GM19043 (cell line): Measurements from ENCODE around the gene CCDC15.
A peak's percentile ranks its signal among the peaks of the same experiment; 100 is the strongest.

ENCODE experiments used
- ATAC-seq: cut with Tn5 transposase; IDR thresholded peaks from one replicate; pipeline ENCODE4 v1.9.1; 2021; ENCODE audit warnings: low read depth; ENCODE audit not compliant: unreplicated experiment

CCDC15 gene, protein sequence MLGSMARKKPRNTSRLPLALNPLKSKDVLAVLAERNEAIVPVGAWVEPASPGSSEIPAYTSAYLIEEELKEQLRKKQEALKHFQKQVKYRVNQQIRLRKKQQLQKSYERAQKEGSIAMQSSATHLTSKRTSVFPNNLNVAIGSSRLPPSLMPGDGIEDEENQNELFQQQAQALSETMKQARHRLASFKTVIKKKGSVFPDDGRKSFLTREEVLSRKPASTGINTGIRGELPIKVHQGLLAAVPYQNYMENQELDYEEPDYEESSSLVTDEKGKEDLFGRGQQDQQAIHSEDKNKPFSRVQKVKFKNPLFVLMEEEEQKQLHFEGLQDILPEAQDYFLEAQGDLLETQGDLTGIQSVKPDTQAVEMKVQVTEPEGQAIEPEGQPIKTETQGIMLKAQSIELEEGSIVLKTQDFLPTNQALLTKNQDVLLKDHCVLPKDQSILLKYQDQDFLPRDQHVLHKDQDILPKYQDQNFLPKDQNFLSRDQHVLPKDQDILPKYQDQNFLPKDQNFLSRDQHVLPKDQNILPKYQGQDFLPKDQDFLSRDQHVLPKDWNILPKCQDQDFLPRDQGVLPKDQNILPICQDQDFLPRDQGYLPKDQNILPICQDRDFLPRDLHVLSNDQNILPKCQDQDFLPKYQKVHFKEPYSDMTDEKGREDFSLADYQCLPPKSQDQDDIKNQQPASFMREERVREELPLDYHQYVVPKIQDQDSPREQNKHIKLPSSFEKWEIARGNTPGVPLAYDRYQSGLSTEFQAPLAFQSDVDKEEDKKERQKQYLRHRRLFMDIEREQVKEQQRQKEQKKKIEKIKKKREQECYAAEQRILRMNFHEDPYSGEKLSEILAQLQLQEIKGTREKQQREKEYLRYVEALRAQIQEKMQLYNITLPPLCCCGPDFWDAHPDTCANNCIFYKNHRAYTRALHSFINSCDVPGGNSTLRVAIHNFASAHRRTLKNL

DNA sequence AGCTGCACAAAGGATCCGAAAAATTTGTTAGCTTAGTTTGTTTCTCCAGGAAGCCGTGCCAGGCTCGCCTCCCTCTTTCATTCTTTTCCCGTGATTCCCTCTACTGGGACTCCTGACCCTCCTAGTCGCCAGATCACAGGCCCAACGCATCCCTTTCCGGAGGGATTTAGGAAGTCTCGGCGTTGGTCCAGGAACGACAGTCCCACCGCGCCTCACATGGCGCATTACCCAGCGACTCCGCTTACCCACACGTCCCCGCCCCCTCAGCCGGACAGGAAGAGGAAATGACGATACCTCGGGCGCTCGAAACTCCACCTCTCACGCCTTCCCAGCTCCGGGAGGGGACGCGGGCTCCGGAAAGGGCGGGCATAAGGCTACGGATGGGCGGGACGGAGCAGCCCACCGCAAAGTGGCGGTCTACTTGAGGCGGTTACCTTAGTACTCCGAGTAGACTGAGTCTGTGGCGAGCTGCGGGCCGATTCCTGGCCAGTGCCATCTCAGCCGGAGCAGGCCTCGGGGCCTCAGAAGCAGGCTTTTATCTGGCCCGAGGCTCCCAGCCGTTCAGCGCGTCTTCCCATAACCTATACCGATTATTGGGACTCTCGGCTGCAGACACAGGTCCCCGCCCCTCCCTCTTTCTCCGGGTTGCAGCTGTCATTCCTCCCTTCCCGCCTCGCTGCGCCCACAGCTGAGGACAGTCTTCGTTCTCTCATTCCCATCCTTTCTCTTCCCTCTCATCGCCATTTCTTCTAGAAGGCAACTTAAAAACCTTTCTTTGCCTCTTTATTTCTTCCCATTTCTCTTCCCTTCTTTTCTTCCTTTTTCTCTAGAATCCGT, at the start of gene CCDC15:
CCDC15 (plus strand) TSS at position 450 of the 837 bp plus-strand sequence. CDS start 531 bp downstream, outside the sequence.
- ATAC-seq, result peak; percentile 100

DNA sequence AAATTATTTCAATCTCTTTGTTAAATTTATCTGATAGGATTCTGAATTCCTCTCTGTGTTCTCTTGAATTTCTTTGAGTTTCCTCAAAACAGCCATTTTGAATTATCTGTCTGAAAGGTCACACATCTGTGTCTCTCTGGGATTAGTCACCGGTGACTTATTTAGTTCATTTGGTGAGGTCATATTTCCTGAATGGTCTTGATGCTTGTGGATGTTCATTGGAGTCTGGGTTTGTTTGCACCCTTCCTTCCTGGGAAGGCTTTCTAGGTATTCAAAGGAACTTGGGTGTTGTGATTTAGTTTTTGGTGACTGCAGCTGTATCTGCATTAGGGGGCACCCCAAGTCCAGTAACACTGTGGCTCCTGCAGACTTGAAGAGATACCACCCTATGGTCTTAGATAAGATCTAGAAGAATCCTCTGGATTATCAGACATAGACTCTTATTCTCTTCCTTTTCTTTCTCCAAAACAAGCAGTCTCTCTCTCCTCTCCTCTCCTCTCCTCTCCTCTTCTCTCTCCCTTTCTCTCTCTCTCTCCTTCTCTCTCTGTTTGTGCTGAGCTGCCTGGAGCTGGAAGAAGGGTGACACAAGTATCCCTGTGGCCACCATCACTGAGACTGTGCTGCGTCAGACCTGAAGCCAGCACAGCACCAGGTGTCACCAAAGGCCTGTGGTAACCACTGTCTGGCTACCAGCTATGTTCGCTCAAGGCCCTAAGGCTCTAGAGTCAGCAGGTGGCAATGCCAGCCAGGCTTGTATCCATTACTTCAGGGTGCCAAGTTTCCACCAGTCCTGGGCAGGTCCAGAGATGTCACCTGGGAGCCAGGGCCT, 38.2 kb upstream of the CCDC15 start:
- ATAC-seq, result no peak

DNA sequence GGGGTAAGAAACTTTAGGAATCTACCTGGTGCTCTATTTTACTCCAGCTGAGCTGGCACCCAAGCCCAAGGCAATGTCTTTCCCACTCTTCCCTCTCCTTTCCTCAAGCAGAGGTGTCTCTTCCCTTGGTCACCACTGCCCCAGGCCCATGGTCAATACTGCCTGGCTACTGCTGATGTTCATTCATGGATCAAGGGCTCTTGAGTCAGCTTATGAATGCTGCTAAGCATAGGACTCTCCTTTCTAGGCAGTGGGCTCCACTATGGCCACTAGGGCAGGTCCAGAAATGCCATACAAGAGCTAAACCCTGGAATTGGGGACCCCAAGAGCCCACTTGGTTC, 37.7 kb upstream of the CCDC15 start:
- ATAC-seq, result no peak

- ATAC-seq, result no peak
These were observed 36.8 kb upstream of the CCDC15 start for GRCh38 chr11:124917115-124917637.

GRCh38 chr11:124918950-124919349, 35.1 kb upstream of the CCDC15 start, which contains the start of gene HEPN1:
Gene HEPN1, plus strand, starts transcription at chr11:124919250.
- no peak for ATAC-seq

DNA sequence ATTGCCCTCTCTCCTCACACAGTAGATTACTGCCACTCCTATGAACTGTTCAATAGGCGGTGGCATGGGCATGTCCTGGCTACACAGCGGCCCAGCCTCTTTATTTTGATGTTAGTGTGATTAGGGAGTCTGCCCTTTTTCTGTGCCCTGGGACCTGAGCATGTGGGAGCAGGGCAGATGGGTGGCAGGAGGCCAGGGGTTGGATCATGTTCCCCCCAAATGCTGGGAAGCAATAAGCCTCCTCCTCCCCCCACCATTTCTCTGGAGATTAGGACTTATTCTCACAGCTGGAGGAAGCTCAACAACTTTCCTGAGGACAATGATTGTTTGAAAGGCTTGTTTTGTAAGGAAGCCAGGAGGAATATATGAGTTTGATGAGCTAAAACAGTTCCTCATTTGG, 34.1 kb upstream of the CCDC15 start:
- no peak for ATAC-seq

DNA sequence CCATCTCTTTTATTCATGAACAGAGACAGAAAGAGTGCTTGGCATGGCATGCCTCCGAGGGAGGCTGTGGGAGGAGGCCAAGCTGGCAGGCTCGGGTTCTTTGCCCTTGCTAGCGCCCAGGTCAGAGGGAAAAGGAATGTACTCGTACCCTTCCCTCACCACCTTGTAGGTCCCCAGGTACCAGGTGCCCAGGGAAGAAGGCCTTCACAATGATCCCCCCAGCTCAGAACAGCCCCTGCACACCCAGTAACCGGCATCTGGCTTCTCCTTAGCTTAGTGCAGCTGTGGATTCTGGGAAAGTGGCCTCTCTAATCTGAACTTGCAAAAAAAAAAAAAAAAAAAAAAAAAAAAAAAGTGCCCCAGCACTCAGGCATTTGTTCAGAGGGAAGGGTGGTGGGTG, 33.6 kb upstream of the CCDC15 start:
- ATAC-seq, result no peak

GRCh38 chr11:124920870-124921609, 33.0 kb upstream of the CCDC15 start:
- ATAC-seq, result peak; percentile 71

GRCh38 chr11:124922831-124923230, 31.2 kb upstream of the CCDC15 start:
- ATAC-seq, result no peak

DNA sequence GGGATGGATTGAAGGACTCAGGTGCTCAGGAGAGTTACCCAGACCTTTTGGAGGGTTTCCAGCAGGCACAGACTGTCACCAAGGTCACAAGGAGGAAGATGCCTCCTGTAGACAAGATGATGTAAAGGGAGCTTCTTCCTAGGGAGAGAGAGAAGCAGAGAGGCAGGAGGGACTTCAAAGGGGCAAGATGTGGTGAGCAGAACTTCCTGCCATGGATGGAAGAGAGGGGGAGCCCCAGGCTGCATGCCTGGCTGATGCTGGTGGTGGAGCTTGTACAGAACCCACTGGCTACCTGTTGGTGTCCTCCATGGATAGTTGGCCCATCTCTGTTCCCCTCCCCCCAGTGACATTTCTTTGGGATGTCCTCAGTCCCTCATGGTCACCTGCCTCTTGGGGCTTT, 30.7 kb upstream of the CCDC15 start:
- no peak for ATAC-seq

- no peak for ATAC-seq
These were observed 24.9 kb upstream of the CCDC15 start for GRCh38 chr11:124928942-124929665.

- ATAC-seq, result peak; percentile 93
These were observed 23.2 kb upstream of the CCDC15 start for GRCh38 chr11:124930799-124931198.

- ATAC-seq, result no peak
These were observed 19.0 kb upstream of the CCDC15 start for GRCh38 chr11:124934862-124935547.

DNA sequence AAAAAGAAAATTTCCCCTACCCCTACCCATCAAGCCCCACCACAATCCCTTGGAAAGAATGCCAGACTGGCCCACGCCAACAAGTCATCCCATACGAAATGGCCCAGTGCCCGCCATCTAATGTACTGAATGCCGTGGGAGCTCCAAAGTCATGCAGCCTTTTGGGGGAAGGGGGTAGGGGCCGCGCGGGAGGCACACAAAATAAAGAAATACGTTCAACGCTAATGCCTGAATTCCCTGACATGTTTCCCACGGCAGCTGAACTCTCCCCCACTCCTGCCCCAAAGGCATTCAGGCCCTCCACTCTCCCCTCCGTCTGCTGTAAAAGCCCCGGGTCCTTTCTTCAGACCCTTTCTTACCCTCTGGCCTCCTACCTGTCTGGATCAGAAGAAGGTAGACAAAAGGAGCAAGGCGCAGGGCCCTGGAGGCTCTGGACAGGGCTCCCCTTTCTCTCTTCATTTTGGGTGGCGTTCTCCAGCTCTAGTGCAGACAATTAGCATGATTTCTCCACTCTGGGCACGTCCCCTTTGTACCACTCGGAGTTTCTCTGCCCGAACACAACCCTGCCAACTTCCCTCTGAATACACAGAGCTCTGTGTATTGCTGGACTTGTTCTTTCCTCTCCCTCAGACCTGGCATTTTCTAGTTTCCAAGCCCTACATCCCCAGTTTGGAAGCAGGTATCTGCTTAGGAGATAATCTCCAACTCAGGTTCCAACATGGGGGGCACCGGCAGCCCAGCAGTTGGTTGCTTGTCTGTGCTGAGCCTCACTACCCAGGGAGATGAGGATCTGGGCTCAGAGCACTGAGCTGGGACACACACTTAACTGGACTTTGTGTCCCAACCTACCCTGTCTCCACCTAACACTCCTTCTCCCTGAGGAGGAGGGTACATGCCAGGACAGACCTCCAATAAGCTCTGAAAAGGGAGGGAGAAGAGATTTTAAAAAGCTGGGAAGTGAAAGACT, 18.2 kb upstream of the CCDC15 start, which contains the start of gene HEPACAM:
HEPACAM (minus strand) TSS at position 500 of the 967 bp plus-strand sequence; CDS start at position 459, 41 bp downstream.
- ATAC-seq, result no peak

DNA sequence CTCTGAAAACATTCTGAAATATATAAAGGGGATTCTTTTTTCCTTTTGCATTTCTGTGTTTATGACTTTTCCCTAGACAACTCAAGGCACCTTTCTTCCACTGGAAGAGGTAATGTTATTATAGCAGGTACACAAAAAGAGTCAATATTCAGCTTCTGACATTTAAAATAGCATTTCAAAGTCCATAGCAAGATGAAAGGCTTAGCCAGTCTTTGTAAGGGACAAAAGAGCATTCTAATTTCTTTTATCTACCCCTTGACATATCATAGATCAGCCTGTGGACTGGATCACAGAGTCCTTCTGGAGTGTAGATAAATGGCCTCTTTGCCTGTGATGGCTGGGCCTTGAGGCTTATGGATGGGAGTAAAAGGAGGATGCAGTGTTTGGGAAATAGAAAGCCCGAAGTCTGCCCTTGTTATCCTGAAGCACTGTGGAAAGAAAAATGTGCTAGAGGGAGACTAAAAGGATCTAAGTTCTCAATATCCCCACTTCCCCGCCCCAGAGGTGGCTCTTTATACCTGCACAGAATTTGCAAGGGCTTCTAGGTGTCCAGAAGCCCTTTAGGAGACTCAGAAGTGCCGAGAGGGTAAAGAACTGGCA, 16.6 kb upstream of the CCDC15 start:
- ATAC-seq, result no peak

DNA sequence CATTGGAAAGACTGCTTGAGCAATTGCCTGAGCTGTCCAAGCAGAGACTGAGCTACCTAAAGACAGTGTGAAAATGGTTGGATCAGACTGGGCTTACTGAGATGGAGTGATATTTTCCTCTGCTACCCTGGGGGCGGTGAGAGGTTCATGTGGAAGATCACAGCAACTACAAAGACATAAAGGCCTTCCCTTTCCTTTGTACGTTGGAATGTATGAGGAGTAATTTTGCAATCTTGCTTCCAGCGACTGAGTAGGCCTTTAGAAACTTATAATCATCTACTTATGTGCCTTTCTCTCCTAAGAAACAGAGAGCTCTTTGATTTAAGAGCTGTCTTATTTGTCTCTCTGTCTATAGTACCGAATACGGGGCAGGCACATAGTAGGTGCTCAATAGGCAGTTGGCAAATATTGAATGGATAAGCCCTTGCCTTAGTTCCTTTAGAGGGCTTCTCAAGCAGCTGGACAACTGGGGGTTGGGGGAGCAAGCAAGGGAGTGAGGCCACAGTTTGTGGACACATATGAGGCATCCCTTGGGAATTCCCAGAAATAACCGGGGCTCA, 15.7 kb upstream of the CCDC15 start:
- no peak for ATAC-seq
